Ammon's horn (tissue), 1 donor: ENCODE results near the gene STRA6.
A peak's percentile ranks its signal among the peaks of the same experiment; 100 is the strongest.

Experiments
- DNase-seq: peaks from one replicate; pipeline ENCODE4 v3.0.0-alpha.2; 2016; ENCODE audit warnings: low spot score

The STRA6 gene

DNA sequence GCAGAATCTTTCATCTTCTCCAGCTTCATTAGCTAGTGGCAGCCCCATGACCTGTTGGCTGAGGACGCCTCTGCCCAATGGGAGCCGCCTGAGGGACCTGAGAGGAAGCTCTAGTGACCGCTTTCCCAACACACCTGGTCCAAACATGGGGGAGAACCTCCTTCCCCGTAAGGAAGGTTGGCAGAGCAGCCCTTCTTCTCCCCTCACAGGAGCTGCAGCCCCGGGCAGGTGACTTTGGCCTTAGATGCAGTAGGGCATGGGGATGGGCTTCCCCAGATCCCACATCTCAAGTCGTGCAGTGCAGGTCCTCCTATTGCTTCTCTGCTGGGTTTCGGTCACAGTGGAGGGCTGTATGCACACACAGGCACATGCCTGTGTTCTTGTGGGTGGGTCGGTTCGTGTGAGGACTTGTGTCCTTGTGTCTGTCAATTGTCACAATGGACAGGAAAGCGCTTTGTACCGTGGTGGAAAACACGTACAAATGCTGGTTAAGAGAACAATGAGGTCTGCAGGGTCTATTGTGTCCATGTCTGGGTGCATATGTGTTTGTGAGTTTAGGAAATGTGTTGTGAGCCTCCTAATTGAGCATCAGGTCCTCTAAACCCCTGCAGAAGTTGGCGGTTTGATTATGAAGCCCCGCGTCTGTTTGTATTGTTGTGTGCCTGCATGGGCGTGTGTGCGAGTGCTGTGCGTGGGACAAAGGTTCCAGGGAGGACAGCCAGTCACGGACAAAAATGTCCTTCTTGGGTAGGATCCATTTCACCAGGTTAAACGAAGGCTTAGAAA is 70.8 kb downstream of the STRA6 start:
- no peak for DNase-seq

- DNase-seq: no peak
Observed at GRCh38 chr15:74130849-74131627, 71.5 kb downstream of the STRA6 start.

DNA sequence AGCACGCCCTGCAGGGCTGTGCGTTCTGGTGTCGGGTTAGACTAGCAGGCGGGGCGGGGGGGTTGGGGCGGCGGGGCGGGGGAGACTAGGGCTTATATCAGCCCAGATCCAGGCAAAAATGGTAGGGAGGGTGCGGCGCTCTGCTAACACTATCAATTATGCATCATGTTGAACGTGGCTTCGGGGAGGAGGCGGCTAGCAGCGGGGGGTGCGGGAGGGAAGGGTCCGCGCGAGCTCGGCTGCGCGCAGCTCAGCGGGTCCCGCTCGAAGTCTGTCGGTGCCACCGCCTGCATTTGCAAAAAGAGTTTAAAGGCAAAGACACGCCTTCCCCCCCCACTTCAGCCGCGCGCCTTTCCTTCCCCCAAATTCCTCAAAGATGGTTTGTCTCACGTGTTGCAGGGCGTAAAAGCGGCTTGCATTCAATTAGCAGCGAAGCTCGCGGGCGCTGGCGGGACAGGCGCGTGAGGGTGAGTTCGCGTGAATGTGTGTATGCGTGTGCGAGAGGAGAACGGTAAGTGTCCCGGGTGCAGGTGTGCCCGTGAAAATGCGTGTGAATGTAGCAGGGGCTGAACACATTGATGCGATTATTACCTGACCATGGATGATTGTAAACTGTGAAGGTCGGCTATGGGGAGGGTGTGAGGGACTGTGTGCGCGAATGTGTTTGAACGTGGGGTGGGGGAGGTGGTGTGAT is 72.3 kb downstream of the STRA6 start, which contains the start of gene ISLR2:
ISLR2 (plus strand) TSS at position 432 of the 694 bp plus-strand sequence. CDS start 2,169 bp downstream, outside the sequence.
- DNase-seq: no peak

DNA sequence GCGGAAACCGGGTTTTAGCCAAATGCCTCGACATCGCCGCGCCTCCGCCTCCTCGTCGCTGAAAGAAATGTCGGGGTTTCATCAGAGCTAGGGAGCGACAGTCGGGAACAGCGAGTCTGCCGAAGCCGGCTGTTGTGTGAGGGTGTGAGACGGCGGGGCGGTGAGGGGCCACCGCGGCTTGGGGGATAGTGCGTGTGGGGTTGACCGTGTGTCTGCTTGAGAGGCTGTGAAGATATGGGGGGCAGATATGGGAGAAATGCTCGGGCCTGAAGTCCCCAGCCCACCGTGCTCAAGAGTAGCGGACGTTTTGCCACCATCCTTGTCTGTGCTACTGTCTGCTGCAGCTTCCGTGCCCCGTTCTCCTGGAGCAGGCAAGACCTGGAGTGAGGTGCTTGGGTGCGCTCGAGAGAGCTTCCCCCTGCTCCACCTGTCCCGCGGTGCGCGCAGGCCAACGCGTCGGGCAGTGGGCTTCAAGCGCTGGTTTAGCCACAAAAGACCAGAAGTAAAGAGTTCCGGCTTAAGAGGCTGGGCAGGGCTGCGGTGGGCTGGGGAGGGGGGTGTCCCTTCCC is 72.9 kb downstream of the STRA6 start:
- peak; percentile 32 for DNase-seq
